PFSK-1 (cell line): ENCODE data around the gene ZNF837.

Experiments used
- FOXP2 ChIP-seq: optimal IDR thresholded peaks from 2 replicates; pipeline ENCODE3; 2011; ENCODE audit warnings: borderline replicate concordance, control low read depth, inconsistent platforms; ENCODE audit not compliant: insufficient read depth; ENCODE audit errors: extremely low read length, extremely low read depth
- POLR2AphosphoS5 ChIP-seq: IDR thresholded peaks from 2 replicates; pipeline ENCODE4 v1.6.1; 2012; ENCODE audit warnings: low read depth, mild to moderate bottlenecking, control low read depth, low read length, moderate library complexity
- REST ChIP-seq, 2 experiments: IDR thresholded peaks; 2 replicates each; pipeline versions ENCODE4 v1.6.1 to v1.8.0; 2011 to 2012; ENCODE audit warnings: low read depth in 2 of 2, low read length in 2 of 2, control low read depth in 1 of 2, inconsistent platforms in 1 of 2, mild to moderate bottlenecking in 1 of 2, moderate library complexity in 1 of 2; ENCODE audit not compliant: insufficient read depth in 1 of 2
- SIN3A ChIP-seq: IDR thresholded peaks from 2 replicates; pipeline ENCODE4 v1.6.1; 2012; ENCODE audit warnings: mild to moderate bottlenecking, low read length, moderate library complexity, borderline replicate concordance; ENCODE audit not compliant: insufficient read depth
- TAF1 ChIP-seq: IDR thresholded peaks from 2 replicates; pipeline ENCODE4 v1.6.1; 2012; ENCODE audit warnings: low read length, control low read depth, borderline replicate concordance; ENCODE audit not compliant: insufficient read depth

GRCh38 chr19:58400916-58401839 lies 20.3 kb upstream of the ZNF837 start:
- peak; percentile 74; the same call in 1 of the 2 replicates for TF ChIP-seq TAF1
- no peak for TF ChIP-seq SIN3A
- no peak for TF ChIP-seq REST (IDR thresholded peaks at IDR 0.05; ENCODE audit: insufficient read depth in 1 of 2, low read depth in 2 of 2, low read length in 2 of 2)
- peak; percentile 82 for TF ChIP-seq POLR2AphosphoS5
- peak; percentile 96 for TF ChIP-seq FOXP2
